ENCODE data around the gene SNCA. TPM values are rescaled to one million over a fixed set of nuclear protein-coding genes. Genes with fewer than 3 reads are reported as not detected.

SNCA gene
- polyA plus RNA-seq, 1 donor: 26.0 TPM

- Histone ChIP-seq H3K36me3 (ENCODE audit: control insufficient read depth, insufficient read depth, low read length) (no peaks in the 10 kb centered on the region), H3K9me3 (ENCODE audit: control insufficient read depth, low read depth, low read length) (no peaks in the 10 kb centered on the region), H3K4me3 (ENCODE audit: low read length) (no peak overlapping the region), H3K27ac (ENCODE audit: low read length) (no peak overlapping the region), H3K27me3 (ENCODE audit: control insufficient read depth, insufficient read depth, low read length) (no peaks in the 10 kb centered on the region), H3K4me1 (ENCODE audit: control insufficient read depth, insufficient read depth, low read length) (no peaks in the 10 kb centered on the region)
- no CpG with 5 or more reads among the region's 2 CpGs for WGBS (ENCODE audit: insufficient coverage, low lambda C conversion rate)
- no peak for DNase-seq
Measured at GRCh38 chr4:89788206-89789072, 48.5 kb downstream of the SNCA start.

- no peak overlapping the region for H3K27ac ChIP-seq (ENCODE audit: low read length)
- no peak overlapping the region for H3K4me3 ChIP-seq (ENCODE audit: low read length)
- 83% methylated on average over 1 of the region's 2 CpGs for WGBS (ENCODE audit: insufficient coverage, low lambda C conversion rate)
- H3K36me3 ChIP-seq (ENCODE audit: control insufficient read depth, insufficient read depth, low read length): no peaks in the 10 kb centered on the region
- H3K9me3 ChIP-seq (ENCODE audit: control insufficient read depth, low read depth, low read length): no peaks in the 10 kb centered on the region
- no peaks in the 10 kb centered on the region for H3K4me1 ChIP-seq (ENCODE audit: control insufficient read depth, insufficient read depth, low read length)
- no peak for DNase-seq
- no peaks in the 10 kb centered on the region for H3K27me3 ChIP-seq (ENCODE audit: control insufficient read depth, insufficient read depth, low read length)
Measured at GRCh38 chr4:89784686-89785231, 52.2 kb downstream of the SNCA start.

GRCh38 chr4:89781321-89781720, 55.6 kb downstream of the SNCA start:
- no peak for DNase-seq
- H3K4me1 ChIP-seq (ENCODE audit: control insufficient read depth, insufficient read depth, low read length): no peaks in the 10 kb centered on the region
- no CpG with 5 or more reads among the region's 2 CpGs for WGBS (ENCODE audit: insufficient coverage, low lambda C conversion rate)

GRCh38 chr4:89773805-89774204, 63.2 kb downstream of the SNCA start:
- Histone ChIP-seq H3K9me3 (ENCODE audit: control insufficient read depth, low read depth, low read length) (no peaks in the 10 kb centered on the region), H3K27ac (ENCODE audit: low read length) (no peak overlapping the region), H3K4me1 (ENCODE audit: control insufficient read depth, insufficient read depth, low read length) (no peaks in the 10 kb centered on the region), H3K27me3 (ENCODE audit: control insufficient read depth, insufficient read depth, low read length) (no peaks in the 10 kb centered on the region), H3K36me3 (ENCODE audit: control insufficient read depth, insufficient read depth, low read length) (no peaks in the 10 kb centered on the region), H3K4me3 (ENCODE audit: low read length) (no peak overlapping the region)
- WGBS (ENCODE audit: insufficient coverage, low lambda C conversion rate): 100% methylated on average over 1 of the region's 2 CpGs
- no peak for DNase-seq

More at GRCh38 chr4:89781321-89781720, 55.6 kb downstream of the SNCA start:
- Histone ChIP-seq H3K4me3 (ENCODE audit: low read length) (no peak overlapping the region), H3K27me3 (ENCODE audit: control insufficient read depth, insufficient read depth, low read length) (no peaks in the 10 kb centered on the region), H3K36me3 (ENCODE audit: control insufficient read depth, insufficient read depth, low read length) (no peaks in the 10 kb centered on the region), H3K27ac (ENCODE audit: low read length) (no peak overlapping the region), H3K9me3 (ENCODE audit: control insufficient read depth, low read depth, low read length) (no peaks in the 10 kb centered on the region)

GRCh38 chr4:89769856-89770255, 67.1 kb downstream of the SNCA start:
- Histone ChIP-seq H3K36me3 (ENCODE audit: control insufficient read depth, insufficient read depth, low read length) (no peaks in the 10 kb centered on the region), H3K27me3 (ENCODE audit: control insufficient read depth, insufficient read depth, low read length) (no peaks in the 10 kb centered on the region), H3K9me3 (ENCODE audit: control insufficient read depth, low read depth, low read length) (no peaks in the 10 kb centered on the region), H3K4me1 (ENCODE audit: control insufficient read depth, insufficient read depth, low read length) (no peaks in the 10 kb centered on the region), H3K27ac (ENCODE audit: low read length) (no peak overlapping the region), H3K4me3 (ENCODE audit: low read length) (no peak overlapping the region)
- no CpG with 5 or more reads among the region's 3 CpGs for WGBS (ENCODE audit: insufficient coverage, low lambda C conversion rate)
- DNase-seq: no peak

- no peaks in the 10 kb centered on the region for H3K27me3 ChIP-seq (ENCODE audit: control insufficient read depth, insufficient read depth, low read length)
- no peak overlapping the region for H3K27ac ChIP-seq (ENCODE audit: low read length)
- H3K4me1 ChIP-seq (ENCODE audit: control insufficient read depth, insufficient read depth, low read length): no peaks in the 10 kb centered on the region
- H3K9me3 ChIP-seq (ENCODE audit: control insufficient read depth, low read depth, low read length): no peaks in the 10 kb centered on the region
- DNase-seq: no peak
- no peak overlapping the region for H3K4me3 ChIP-seq (ENCODE audit: low read length)
- no peaks in the 10 kb centered on the region for H3K36me3 ChIP-seq (ENCODE audit: control insufficient read depth, insufficient read depth, low read length)
Measured at GRCh38 chr4:89767924-89768323, 69.0 kb downstream of the SNCA start.

GRCh38 chr4:89765966-89766365, 71.0 kb downstream of the SNCA start:
- no peaks in the 10 kb centered on the region for H3K4me1 ChIP-seq (ENCODE audit: control insufficient read depth, insufficient read depth, low read length)
- no peak overlapping the region for H3K4me3 ChIP-seq (ENCODE audit: low read length)
- DNase-seq: peak; percentile 14 to 30
- WGBS (ENCODE audit: insufficient coverage, low lambda C conversion rate): no CpG with 5 or more reads among the region's 2 CpGs
- H3K27ac ChIP-seq (ENCODE audit: low read length): no peak overlapping the region
- no peaks in the 10 kb centered on the region for H3K9me3 ChIP-seq (ENCODE audit: control insufficient read depth, low read depth, low read length)
- H3K27me3 ChIP-seq (ENCODE audit: control insufficient read depth, insufficient read depth, low read length): no peaks in the 10 kb centered on the region
- H3K36me3 ChIP-seq (ENCODE audit: control insufficient read depth, insufficient read depth, low read length): no peaks in the 10 kb centered on the region

GRCh38 chr4:89765528-89765927, 71.4 kb downstream of the SNCA start:
- H3K36me3 ChIP-seq (ENCODE audit: control insufficient read depth, insufficient read depth, low read length): no peaks in the 10 kb centered on the region
- H3K27ac ChIP-seq (ENCODE audit: low read length): no peak overlapping the region
- H3K4me3 ChIP-seq (ENCODE audit: low read length): no peak overlapping the region
- WGBS (ENCODE audit: insufficient coverage, low lambda C conversion rate): 80% methylated on average over 1 of the region's 2 CpGs
- H3K9me3 ChIP-seq (ENCODE audit: control insufficient read depth, low read depth, low read length): no peaks in the 10 kb centered on the region
- H3K27me3 ChIP-seq (ENCODE audit: control insufficient read depth, insufficient read depth, low read length): no peaks in the 10 kb centered on the region
- H3K4me1 ChIP-seq (ENCODE audit: control insufficient read depth, insufficient read depth, low read length): no peaks in the 10 kb centered on the region
- DNase-seq: no peak

- no peak for DNase-seq
- Histone ChIP-seq H3K4me1 (ENCODE audit: control insufficient read depth, insufficient read depth, low read length) (no peaks in the 10 kb centered on the region), H3K27ac (ENCODE audit: low read length) (no peak overlapping the region), H3K4me3 (ENCODE audit: low read length) (no peak overlapping the region), H3K36me3 (ENCODE audit: control insufficient read depth, insufficient read depth, low read length) (no peaks in the 10 kb centered on the region), H3K27me3 (ENCODE audit: control insufficient read depth, insufficient read depth, low read length) (no peaks in the 10 kb centered on the region), H3K9me3 (ENCODE audit: control insufficient read depth, low read depth, low read length) (no peaks in the 10 kb centered on the region)
- 80% methylated on average over 1 of the region's 3 CpGs for WGBS (ENCODE audit: insufficient coverage, low lambda C conversion rate)
Measured at GRCh38 chr4:89762311-89762710, 74.7 kb downstream of the SNCA start.

GRCh38 chr4:89759426-89759825, 77.5 kb downstream of the SNCA start:
- H3K4me1 ChIP-seq (ENCODE audit: control insufficient read depth, insufficient read depth, low read length): no peaks in the 10 kb centered on the region
- WGBS (ENCODE audit: insufficient coverage, low lambda C conversion rate): no CpG with 5 or more reads among the region's 2 CpGs

More at GRCh38 chr4:89759426-89759825, 77.5 kb downstream of the SNCA start:
- Histone ChIP-seq H3K4me3 (ENCODE audit: low read length) (no peak overlapping the region), H3K9me3 (ENCODE audit: control insufficient read depth, low read depth, low read length) (no peaks in the 10 kb centered on the region), H3K27ac (ENCODE audit: low read length) (no peak overlapping the region), H3K27me3 (ENCODE audit: control insufficient read depth, insufficient read depth, low read length) (no peaks in the 10 kb centered on the region), H3K36me3 (ENCODE audit: control insufficient read depth, insufficient read depth, low read length) (no peaks in the 10 kb centered on the region)
- no peak for DNase-seq
